Forelimb muscle (tissue), 1 donor: Measurements from ENCODE around the gene PAQR8. TPM values are rescaled to one million over a fixed set of nuclear protein-coding genes. Genes with fewer than 3 reads are reported as not detected.
"Not testable (repeated sequence)": the region's sequence is repeated elsewhere in the genome, so short reads cannot be mapped to it uniquely, and the experiment has no call there.

Source experiments
- DNase-seq: peaks from one replicate; pipeline ENCODE4 v3.0.0-alpha.2; 2013; ENCODE audit warnings: low read depth
- polyA plus RNA-seq: library from polyadenylated mRNA; unstranded; fragments of 120-200 nt; gene quantifications from one replicate; pipeline ENCODE4 v1.2.1, GENCODE V29; 2013; ENCODE audit not compliant: insufficient read length

The PAQR8 gene
- polyA plus RNA-seq, 1 donor = 5.3 TPM

GRCh38 chr6:52376763-52377162 is 14.8 kb downstream of the PAQR8 start:
- no peak for DNase-seq

DNA sequence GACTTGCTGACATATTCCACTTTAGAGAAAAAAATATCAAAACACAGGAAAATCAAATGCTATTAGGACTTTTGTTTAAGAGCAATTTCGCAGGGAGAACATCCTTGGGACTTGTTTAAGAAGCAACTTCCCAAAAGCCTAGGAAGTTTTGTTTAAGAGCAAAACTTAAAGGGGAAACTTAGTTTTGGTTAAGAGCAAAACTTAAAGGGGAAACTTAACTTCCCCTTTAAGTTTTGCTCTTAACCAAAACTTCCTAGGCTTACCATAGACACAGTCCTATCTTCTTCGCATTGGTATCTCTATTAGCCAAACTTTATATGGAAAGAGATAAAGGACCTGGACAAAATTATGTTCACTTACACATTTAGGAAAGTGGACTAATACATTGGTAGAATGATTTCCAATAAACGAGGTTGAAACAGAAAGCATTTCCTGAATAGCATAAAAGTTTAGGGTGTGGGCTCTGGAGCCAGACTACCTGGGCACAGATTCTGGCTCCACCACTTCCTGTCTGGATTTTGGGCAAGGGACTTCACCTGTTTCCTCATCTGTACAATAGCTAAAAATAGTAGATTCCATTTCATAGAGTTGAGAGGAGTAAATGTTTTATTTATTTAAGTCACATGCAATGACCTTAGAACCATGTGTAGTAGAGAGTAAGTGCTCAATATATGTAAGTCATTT is 15.7 kb downstream of the PAQR8 start:
- no peak for DNase-seq

DNA sequence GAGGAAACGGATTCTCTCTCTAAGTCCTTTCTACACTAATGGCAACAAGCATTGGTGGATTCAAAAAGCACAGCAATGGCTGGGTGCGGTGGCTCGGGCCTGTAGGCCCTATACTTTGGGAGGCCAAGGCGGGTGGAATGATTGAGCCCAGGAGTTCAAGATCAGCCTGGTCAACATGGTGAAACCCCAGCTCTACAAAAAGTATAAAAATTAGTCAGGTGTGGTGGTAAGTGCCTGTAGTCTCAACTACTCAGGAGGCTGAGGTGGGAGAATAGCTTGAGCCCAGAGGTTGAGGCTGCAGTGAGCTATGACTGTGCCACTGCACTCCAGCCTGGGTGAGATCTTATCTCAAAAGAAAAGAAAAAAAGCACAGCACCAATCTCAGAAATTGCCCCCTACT is 19.3 kb downstream of the PAQR8 start:
- DNase-seq = no peak

GRCh38 chr6:52384145-52384766 is 22.3 kb downstream of the PAQR8 start:
- DNase-seq = no peak

DNA sequence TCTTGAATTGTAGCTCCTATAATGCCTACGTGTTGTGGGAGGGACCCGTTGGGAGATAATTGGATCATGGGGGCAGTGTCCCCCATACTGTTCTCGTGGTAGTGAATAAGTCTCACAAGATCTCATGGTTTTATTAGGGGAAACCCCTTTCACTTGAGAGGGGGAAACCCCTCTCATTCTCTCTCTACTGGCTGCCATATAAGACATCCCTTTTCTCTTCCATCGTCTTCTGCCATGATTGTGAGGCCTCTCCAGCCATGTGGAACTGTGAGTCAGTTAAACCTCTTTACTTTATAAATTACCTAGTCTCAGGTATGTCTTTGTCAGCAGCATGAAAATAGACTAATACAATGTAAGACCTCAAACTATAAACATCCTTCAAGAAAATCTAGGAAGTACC is 23.1 kb downstream of the PAQR8 start:
- no peak for DNase-seq

DNA sequence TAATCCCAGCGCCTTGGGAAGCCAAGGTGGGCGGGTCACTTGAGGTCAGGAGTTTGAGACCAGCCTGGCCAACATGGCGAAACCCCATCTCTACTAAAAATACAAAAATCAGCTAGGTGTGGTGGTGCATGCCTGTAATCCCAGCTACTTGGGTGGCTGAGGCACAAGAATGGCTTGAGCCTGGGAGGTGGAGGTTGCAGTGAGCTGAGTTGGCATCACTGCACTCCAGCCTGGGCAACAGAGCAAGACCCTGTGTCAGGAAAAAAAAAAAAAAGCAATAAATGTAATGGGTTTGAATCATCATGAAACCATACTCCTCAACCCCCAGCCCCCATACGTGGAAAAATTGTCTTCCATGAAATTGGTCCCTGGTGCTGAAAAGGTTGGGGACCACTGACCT is 26.2 kb downstream of the PAQR8 start:
- not testable (repeated sequence) for DNase-seq

DNA sequence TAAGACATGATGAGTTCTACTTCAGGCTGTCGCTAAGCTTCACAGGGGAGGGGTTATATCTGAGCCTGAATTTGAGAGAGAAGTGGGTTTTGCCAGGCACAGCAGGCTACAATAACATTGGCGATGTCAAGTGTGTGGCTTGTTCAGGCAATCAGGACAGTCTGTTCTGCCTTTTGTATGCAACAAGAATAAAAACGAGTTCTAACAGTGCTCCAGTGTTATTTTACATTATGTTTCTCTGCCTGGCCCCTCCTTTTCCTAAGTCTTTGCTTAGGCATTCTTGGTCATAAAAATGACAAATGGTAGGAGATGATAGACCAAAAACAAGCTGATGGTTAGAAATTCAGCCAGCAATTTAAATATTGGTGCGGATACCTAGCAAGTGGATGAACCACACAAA is 26.8 kb downstream of the PAQR8 start:
- no peak for DNase-seq

DNA sequence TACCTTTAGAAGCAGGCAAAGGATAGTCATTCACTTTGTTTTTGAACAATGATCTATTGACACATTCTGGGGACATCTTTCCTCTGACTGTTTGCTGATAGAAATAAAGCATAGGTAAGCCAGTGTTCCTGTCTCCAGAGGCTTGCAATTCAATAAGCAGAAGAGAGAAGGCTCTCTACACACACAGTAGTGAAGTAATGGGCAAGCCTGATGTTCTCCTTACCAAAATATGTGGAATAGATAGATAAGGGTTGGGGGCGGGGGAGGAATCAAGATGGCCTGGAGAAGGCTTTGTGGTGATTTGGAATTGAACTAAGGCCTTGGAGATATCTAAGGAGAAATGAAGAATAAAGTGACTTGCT is 27.3 kb downstream of the PAQR8 start:
- DNase-seq = no peak

DNA sequence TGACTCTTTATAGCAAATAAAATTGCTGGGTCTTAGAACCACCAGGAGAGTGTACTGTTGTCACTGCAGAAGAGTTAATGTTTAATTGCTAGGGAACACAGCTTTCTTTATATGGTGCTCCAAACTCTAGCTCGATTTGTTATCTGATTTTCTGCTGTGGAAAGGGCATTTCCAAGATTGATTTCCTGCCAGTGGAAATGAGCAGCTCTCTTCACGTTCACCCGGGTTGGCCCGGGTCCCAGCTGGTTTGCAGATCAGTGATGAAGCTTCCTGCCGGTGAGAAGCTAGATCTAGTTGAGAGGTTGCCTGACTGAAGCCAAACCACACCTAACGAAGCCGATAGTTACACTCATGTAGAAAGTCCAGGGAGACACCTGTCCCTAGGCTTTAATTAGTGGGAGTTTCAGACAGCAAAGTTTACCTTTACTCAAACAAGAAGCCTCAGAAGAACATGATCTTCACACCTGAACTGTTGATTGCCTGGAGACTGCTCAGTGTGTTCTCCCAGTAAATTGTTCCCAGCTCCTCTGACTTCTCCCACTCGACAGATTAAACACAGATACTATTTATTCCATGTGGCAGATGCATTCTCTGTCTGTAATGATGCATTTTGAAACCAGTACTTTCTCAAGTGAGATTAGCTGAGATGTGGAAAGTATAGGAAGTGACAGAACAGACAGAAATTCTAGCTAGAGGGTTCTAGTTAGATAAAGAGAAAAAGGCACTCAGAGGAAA is 27.8 kb downstream of the PAQR8 start:
- no peak for DNase-seq

- no peak for DNase-seq
Measured at GRCh38 chr6:52390361-52390727, 28.4 kb downstream of the PAQR8 start.

DNA sequence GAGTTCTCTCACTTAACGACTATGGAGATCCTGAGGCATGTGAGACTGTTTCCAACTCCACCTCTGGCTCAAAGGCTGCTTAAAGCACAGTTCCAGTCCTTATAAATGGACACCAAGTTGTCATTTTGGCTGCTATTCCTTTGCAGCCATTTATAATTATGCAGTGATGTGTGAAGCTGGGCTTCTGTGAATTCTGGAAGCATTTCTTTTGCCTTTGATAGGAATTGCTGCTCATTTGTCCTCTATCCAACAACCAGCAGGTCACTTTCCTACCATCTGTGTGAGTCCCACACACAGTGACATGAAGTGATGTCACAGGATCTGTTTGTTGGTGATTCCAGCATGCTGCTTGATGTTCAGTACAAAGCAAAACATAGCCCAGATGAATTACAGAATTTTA is 29.6 kb downstream of the PAQR8 start:
- DNase-seq = no peak

- DNase-seq = no peak
Measured at GRCh38 chr6:52392944-52393343, 31.0 kb downstream of the PAQR8 start.

DNA sequence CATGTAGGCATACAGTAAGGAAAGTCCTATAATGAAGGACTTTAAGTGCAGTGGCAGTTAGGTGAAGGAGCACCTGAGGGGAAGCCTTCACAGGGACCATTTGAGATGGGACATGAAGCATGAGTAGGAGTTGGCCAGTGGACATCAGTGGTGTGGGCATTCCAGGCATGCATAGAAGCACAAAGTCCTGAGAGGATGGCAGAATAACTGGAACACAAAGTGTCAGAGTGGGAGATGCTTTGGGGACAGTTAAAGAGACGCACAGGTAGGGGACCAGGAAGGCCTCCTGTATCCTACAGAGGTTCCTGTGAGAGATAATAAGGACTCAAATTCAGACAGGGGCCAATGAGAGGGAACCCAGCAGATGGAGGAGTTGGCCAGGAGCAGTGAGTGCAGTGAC is 31.8 kb downstream of the PAQR8 start:
- no peak for DNase-seq

- no peak for DNase-seq
Measured at GRCh38 chr6:52394251-52394666, 32.3 kb downstream of the PAQR8 start.

GRCh38 chr6:52395969-52396368 is 34.0 kb downstream of the PAQR8 start:
- DNase-seq = no peak

DNA sequence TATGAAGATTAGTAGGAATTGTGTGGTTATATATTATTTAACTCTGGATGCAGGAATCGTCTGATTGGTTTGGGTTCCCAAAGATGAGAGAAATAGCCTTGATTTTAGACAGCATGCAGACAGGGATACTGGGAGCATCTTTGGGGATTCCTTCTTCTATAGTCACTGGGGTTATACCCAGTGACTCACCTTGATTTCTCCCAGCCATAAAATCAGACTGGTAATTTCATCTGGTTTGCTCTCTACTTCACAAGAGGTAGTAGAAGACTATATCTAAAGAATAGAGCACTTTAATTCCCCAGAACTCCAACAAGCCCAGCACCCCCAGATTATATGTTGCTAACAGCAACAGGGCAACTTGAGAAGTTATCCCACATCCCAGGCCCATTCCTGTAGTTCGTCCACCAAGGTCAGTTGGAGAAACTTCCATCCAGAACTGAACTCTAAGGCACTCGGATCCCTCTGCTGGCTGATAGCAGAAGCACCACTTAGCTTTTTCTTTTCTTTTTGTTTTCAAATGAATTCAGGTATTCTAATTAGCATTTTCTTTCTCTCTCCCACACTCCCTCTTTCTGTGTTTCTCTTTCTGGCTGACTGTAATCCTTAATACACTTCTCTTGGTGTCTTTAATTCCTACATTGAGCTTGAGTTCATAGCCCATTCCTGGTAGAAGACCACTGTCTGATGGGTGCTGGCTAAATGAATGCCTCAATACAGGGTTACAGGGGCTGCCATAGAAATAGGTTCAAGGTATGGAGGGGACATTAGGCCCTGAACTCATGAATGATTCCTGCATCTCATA is 37.8 kb downstream of the PAQR8 start:
- DNase-seq = no peak

DNA sequence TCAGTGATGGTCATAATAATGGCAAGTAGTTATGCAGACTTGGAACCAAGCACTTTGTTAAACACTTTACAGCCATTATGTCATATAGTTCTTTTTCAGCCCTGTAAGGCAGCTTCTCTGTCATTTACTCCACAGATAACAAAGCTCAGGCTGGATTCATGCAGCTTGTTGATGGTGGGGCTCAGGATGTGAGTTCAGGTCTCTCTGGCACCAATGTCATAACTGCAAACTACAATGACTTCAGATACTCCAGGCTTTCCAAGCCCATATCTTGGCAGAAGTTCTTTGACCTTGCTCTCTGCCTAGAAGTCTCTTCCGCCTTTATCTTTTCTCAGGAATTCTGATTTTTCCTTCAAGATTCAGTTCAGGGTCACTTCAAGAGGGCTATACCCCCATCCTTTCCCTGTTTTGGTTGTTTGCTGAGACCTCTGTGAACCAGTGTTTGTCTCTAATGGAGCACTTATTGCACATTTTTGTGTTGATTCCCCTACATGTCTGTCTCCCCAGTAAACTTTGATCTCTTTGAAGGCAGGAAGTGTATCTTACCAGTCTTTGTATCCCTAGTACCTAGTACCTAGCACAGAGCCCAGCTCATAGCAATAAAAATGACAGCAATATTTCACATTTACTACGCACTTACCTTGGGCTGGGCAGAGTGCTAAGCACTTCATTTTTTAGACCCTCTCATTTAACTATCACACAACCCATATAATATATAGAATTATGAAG is 38.5 kb downstream of the PAQR8 start:
- DNase-seq = no peak

GRCh38 chr6:52403086-52403485 is 41.1 kb downstream of the PAQR8 start:
- no peak for DNase-seq

DNA sequence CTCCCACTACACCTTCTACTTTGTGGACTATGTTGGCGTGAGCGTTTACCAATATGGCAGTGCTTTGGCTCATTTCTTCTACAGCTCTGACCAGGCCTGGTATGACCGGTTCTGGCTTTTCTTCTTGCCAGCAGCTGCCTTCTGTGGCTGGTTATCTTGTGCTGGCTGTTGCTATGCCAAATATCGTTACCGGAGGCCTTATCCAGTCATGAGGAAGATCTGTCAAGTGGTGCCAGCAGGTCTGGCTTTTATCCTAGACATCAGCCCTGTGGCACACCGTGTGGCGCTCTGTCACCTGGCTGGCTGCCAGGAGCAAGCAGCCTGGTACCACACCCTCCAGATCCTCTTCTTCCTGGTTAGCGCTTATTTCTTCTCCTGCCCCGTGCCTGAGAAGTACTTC is 41.7 kb downstream of the PAQR8 start:
- DNase-seq = no peak

DNA sequence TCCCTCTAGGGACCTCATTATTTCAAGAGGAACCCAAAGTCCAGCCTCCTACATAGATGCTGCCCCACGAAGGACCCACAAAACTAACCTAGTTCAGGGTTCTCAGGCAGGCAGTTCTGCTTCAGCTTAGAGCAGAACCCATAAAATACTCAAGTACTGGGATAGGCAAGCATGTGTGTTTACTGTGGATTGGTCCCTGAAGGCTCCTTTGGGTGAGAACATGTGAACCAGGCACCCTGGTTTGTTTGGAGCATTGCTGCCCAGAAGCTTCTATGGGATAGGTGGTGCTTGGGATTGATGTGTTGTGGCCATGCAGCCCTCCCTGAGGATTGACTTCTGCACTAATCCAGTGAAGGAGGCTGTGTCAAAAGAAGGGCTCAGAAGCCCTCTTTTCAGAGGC is 43.3 kb downstream of the PAQR8 start:
- no peak for DNase-seq

DNA sequence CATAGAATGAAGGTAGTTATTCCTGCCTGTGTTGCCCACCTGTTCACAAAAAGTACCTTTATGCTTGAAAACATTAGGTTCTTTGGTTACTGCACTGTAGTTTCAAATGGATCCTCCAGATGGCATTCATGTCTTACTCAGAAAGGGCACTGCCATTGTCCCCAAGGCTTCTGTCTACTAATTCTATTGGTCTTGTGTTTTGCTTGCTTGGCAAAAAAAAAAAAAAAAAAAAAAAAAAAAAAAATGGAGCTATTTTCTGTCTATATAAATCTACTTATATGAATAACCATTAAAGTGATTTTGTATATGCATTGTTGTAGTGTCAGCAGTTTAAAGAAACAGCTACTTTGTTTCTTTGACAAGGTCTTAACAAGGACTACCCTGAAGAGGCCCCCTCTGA is 45.5 kb downstream of the PAQR8 start:
- no peak for DNase-seq

DNA sequence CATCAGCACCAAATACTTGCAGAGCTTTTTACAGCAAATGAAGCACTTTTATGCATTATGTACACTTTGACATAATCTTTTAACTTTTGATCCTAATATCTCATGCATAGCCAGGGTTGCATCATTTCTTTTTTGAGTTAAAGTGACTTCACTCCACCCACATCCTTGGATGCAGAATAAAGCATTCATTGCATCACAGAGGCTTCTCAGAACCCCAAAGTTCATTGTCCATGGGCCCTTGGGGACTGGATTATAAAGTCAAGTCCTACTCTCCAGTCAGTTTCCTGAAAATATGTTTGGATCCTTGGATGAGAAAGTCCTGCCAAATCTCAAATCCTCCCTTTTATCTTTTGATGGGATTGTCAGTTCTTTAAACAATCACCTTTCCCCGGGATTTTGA is 47.5 kb downstream of the PAQR8 start:
- no peak for DNase-seq
